Measurements from ENCODE around the gene ACAD8.

ACAD8 gene

DNA sequence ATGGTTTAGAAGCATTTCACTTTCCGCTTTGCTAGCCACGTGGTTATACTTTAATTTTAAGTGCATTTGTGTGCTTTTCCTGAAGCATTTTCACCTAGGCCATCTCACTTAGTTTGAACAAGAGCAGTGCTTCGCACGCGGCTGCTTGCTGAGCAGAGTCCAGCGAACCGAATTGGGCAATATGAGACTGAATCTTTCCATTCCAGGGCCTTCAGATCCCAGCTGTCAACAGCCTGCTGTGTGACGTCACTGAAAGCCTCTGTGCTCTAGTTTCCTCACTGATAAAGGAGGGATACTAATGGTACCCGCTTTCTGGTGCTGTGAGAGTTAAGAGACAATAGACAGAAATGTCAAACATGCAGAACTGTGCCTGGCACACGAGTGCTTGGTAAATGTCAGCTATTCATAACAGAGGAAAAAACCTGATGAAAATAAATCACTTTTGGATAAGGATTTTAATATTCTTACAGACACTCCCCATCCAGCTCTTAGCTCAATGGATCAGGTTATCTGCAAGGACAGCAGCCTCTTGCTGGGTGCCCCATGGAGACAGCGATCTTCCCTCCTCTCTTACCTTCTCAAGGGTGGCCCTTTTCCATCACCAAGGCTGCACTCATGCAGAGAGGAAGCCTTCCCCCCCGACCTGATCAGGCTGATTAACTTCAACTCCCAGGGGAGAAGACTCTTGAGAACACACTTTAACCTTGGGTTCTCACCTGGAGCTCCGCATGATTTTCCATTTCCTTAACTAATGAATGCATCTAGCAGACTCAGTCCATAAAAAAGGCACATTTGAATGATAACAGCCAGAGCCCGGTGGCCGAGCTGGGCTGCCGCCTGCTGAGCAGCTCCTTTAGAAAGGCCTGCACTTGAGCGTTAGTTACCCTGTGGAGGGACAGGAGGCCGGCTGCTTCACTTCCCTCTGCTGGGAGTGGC, 19.3 kb downstream of the ACAD8 start:
- Histone ChIP-seq H3K36me3 (replicated peaks) (no peaks in the 10 kb centered on the region), H3K4me3 (ENCODE audit: low read depth, low read length) (no peak overlapping the region), H3K27me3 (replicated peaks) (peaks cover 46% of the 10 kb centered on the region), H3K27ac (no peak overlapping the region)
- in situ Hi-C loops (cut with HindIII; ENCODE audit: low pct_ligation_motif_present, low sequenced_read_pairs): no loop called here
- TF ChIP-seq, protein P1, sequence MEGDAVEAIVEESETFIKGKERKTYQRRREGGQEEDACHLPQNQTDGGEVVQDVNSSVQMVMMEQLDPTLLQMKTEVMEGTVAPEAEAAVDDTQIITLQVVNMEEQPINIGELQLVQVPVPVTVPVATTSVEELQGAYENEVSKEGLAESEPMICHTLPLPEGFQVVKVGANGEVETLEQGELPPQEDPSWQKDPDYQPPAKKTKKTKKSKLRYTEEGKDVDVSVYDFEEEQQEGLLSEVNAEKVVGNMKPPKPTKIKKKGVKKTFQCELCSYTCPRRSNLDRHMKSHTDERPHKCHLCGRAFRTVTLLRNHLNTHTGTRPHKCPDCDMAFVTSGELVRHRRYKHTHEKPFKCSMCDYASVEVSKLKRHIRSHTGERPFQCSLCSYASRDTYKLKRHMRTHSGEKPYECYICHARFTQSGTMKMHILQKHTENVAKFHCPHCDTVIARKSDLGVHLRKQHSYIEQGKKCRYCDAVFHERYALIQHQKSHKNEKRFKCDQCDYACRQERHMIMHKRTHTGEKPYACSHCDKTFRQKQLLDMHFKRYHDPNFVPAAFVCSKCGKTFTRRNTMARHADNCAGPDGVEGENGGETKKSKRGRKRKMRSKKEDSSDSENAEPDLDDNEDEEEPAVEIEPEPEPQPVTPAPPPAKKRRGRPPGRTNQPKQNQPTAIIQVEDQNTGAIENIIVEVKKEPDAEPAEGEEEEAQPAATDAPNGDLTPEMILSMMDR (IDR thresholded peaks at IDR 0.05; ENCODE audit: low read depth, low read length, missing control alignments): no peak
- no peak for DNase-seq

DNA sequence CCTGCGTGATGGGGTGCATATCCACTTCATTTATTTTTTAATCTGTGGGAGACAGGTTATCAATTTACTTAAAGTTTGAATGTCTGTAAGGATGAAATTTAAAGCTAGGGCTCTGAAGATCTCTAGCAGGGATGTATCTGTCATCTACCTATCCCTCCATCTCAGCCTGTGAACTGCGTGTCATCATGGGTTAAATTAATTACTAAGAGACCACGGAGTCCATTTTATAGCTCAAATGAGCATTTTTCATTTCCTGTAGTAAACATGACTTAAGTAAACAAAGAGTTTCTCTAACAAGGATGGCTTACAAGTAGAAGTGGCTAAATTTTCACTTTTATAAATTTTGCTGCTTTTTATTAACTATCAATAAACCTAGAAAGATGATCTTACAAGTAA, 19.9 kb downstream of the ACAD8 start:
- H3K4me3 ChIP-seq (ENCODE audit: low read depth, low read length): no peak overlapping the region
- DNase-seq: no peak
- in situ Hi-C loops (cut with HindIII; ENCODE audit: low pct_ligation_motif_present, low sequenced_read_pairs): no loop called here
- TF ChIP-seq, protein P1 (IDR thresholded peaks at IDR 0.05; ENCODE audit: low read depth, low read length, missing control alignments): no peak
- H3K27ac ChIP-seq: no peak overlapping the region
- H3K36me3 ChIP-seq (replicated peaks): no peaks in the 10 kb centered on the region
- peaks cover 52% of the 10 kb centered on the region for H3K27me3 ChIP-seq (replicated peaks)

DNA sequence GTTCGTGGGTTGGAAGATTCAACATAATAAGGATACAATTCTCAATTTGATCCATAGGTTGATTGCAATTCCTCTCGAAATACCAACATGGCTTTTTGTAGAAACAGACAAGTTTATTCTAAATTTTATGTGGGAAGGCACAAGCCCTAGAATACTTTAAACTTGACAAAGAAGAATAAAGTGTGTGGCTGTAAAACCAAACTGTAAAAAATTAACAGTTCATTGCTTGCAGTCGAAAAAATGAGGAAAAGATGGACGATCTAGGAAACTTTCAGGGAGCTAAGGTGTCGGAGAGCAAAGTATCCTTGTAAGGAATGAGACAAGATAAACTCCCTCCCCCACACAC, 21.8 kb downstream of the ACAD8 start:
- TF ChIP-seq, protein P1 (IDR thresholded peaks at IDR 0.05; ENCODE audit: low read depth, low read length, missing control alignments): no peak
- in situ Hi-C loops (cut with HindIII; ENCODE audit: low pct_ligation_motif_present, low sequenced_read_pairs): no loop called here
- Histone ChIP-seq H3K36me3 (replicated peaks) (no peaks in the 10 kb centered on the region), H3K27ac (no peak overlapping the region), H3K27me3 (replicated peaks) (peaks cover 57% of the 10 kb centered on the region), H3K4me3 (ENCODE audit: low read depth, low read length) (no peak overlapping the region)
- DNase-seq: no peak

DNA sequence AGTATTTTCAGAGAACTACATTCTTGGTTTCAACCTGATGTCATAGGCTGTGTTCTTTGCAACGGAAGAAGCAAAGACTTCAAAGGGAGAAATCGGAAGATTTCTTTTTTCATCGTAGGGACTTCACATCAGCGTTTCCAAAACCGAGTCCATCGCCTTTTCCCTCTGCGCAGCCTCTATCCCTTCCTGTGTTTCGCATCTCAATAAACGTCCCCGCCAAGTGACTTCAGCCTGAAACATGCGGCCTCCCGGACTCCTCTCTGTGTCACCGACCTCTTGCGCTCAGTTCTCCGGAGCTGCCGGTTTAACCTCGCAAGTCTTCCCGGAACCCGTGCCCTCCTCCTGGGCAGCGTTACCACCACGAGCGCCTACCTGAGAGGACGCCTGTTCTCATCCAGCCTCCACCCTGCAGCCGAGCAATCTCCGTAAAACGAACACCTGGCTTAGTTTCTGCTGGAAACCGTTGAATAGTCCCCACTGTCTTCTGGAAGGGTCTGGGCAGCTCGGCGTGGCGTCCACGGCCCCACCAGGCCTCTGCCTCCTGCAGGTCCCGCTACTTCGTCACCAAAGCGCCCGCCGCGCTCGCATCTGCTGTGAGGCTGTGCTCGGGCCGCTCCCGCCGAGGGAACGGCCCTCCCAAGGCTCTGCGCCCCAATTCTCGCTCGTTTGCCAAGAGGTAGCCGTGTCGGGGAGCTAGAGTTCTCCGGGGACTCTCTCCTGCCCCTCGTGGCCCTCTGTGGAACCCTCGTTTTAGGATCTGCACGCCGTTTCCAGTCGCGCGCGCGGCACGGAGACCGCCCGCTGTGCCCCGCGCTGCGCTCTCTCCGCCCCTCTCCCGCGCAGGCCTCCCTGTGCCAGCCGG, 22.4 kb downstream of the ACAD8 start, which contains the start of gene GLB1L3:
Gene GLB1L3 (plus strand): TSS at position 846 of the 862 bp plus-strand sequence. CDS start 362 bp downstream, outside the sequence.
- TF ChIP-seq, protein P1 (IDR thresholded peaks at IDR 0.05; ENCODE audit: low read depth, low read length, missing control alignments): peak; percentile 58
- in situ Hi-C loops (cut with HindIII; ENCODE audit: low pct_ligation_motif_present, low sequenced_read_pairs): no loop called here
- H3K4me3 ChIP-seq (ENCODE audit: low read depth, low read length): peak within 1 kb of the TSS; percentile 32
- peaks cover 57% of the 10 kb centered on the region for H3K27me3 ChIP-seq (replicated peaks)
- DNase-seq: no peak
- no peaks in the 10 kb centered on the region for H3K36me3 ChIP-seq (replicated peaks)
- H3K27ac ChIP-seq: no peak within 1 kb of the TSS

DNA sequence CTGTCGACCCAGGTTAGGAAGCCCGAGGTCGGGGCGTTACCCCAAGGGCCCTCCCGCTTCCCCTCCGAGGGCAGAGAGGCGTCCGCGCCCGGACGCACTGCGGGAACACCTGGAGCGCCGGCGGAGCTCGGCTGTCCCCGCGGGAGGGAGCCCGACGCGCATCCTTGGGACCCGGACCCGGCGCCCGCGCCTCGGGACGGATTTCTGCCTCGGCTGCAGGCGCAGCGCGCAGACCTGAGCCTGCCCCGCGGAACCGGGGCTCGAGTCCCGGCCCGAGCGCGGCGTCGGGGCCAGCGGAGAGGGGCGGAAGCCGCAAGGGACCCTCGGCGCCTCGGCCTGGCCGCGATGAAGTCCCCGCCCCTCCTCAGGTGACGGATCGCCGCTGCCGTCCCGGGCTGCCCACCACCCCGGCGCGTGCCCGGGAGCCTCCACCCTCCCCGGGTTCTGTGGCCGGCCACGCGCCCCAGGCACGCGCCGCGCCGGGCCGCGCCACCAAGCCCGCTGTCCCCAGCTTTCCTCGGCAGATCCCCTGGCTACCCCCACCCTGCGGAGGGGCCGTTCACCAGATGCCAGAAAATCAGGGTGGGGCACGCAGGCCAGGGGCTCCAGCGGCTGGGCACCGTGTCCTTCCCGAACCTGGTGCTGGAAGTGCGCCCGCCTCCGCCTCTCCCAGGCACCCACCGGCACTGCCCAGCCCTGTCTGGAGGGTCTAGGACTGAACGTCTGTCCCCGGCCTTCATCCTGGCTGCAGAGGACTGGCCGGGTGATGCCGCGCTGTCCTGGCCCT, 23.2 kb downstream of the ACAD8 start:
- Histone ChIP-seq H3K27me3 (replicated peaks) (peaks cover 57% of the 10 kb centered on the region), H3K4me3 (ENCODE audit: low read depth, low read length) (peak overlapping the region; percentile 32), H3K27ac (no peak overlapping the region), H3K36me3 (replicated peaks) (no peaks in the 10 kb centered on the region)
- TF ChIP-seq, protein P1 (IDR thresholded peaks at IDR 0.05; ENCODE audit: low read depth, low read length, missing control alignments): no peak
- DNase-seq: no peak
- in situ Hi-C loops (cut with HindIII; ENCODE audit: low pct_ligation_motif_present, low sequenced_read_pairs): no loop called here

All from brain microvascular endothelial cell (primary cell).